Body of pancreas (tissue), 4 donors: Measurements from ENCODE around the gene MAPK11. TPM values are rescaled to one million over a fixed set of nuclear protein-coding genes. Genes with fewer than 3 reads are reported as not detected.

ENCODE experiments used
- ATAC-seq: fragments of 150-250 bp; one replicate; pipeline ENCODE4 v1.9.1; 2016
- DNase-seq, 4 donors: peaks; one replicate each; pipeline ENCODE4 v3.0.0-alpha.2; 2019
- H3K27ac ChIP-seq, 4 donors: fragments of 200-600 bp; sonication (generic); 1 replicate in 3 of 4; 2 replicates in 1 of 4; pipeline versions ENCODE4 v1.5.1 to v1.6.1; 2016 to 2019; ENCODE audit warnings: mild to moderate bottlenecking in 1 of 4, mixed read lengths in 1 of 4, moderate library complexity in 1 of 4
- H3K27me3 ChIP-seq, 2 donors: fragments of 200-600 bp; sonication (generic); one replicate each; pipeline ENCODE4 v1.6.0; 2016; ENCODE audit warnings: mild to moderate bottlenecking in 1 of 2
- H3K36me3 ChIP-seq, 2 donors: fragments of 200-600 bp; sonication (generic); replicated peaks in 1 of 2; 2 replicates each; pipeline ENCODE4 v1.5.1; 2016; ENCODE audit warnings: low read depth in 2 of 2; ENCODE audit not compliant: insufficient read depth in 1 of 2
- H3K4me1 ChIP-seq: fragments of 200-600 bp; sonication (generic); one replicate; pipeline ENCODE4 v1.6.0; 2016
- H3K4me3 ChIP-seq, 2 donors: fragments of 200-600 bp; sonication (generic); 1 replicate in 1 of 2; 2 replicates in 1 of 2; pipeline ENCODE4 v1.5.1; 2016 to 2019
- H3K9me3 ChIP-seq, 3 donors: fragments of 200-600 bp; sonication (generic); 1 replicate in 2 of 3; 2 replicates in 1 of 3; pipeline ENCODE4 v1.5.1; 2016
- CTCF ChIP-seq, 7 experiments: fragments of 450-650 bp in 4 of 7; fragments of 200-600 bp in 3 of 7; sonication (generic) in 3 of 7; IDR thresholded peaks; one replicate each; pipeline ENCODE4 v1.5.1; 2016 to 2019; ENCODE audit warnings: antibody characterized with exemption in 7 of 7
- POLR2A ChIP-seq, 3 donors: fragments of 450-650 bp; IDR thresholded peaks; one replicate each; pipeline ENCODE4 v1.6.1; 2016; ENCODE audit warnings: antibody characterized with exemption in 3 of 3, mild to moderate bottlenecking in 2 of 3
- WGBS, 2 donors: methylation state at CpG; one replicate each; pipeline ENCODE4 v1.1.5; 2017; 5-methylcytosine and 5-hydroxymethylcytosine counted together
- intact Hi-C: fragments of 100-400 bp; cut with DNase I; formaldehyde crosslinking; loops from one replicate; pipeline ENCODE4 v1.15.1; 2023
- total RNA-seq, 2 donors: library from RNA; depleted of rRNA; stranded (reverse); fragments of >200 nt; gene quantifications; one replicate each; pipeline ENCODE4 v1.1.0, GENCODE V29; 2016

Gene MAPK11
- total RNA-seq, 2 donors from 2014 or later = 3.0 to 3.6 TPM

- Histone ChIP-seq H3K9me3 (no peaks in the 10 kb centered on the region), H3K4me3 (no peak overlapping the region), H3K27me3 (peaks cover 0 to 4% of the 10 kb centered on the region in 2 donors), H3K36me3 (no peaks in the 10 kb centered on the region), H3K4me1 (peaks cover 16% of the 10 kb centered on the region), H3K27ac (no peak overlapping the region)
- intact Hi-C loops = no loop called here
- DNase-seq = no peak
- WGBS, 2 donors = 26 to 38% methylated on average over 4 to 11 of the region's 11 CpGs
- TF ChIP-seq POLR2A (IDR thresholded peaks at IDR 0.05) (no peak), CTCF (IDR thresholded peaks at IDR 0.05) (no peak)
- no peak for ATAC-seq
These were observed 9.8 kb downstream of the MAPK11 start for GRCh38 chr22:50260434-50260800.

- TF ChIP-seq CTCF (IDR thresholded peaks at IDR 0.05) = no peak
- no peak for TF ChIP-seq POLR2A (IDR thresholded peaks at IDR 0.05)
- ATAC-seq (no peak), DNase-seq (no peak)
- 83 to 89% methylated on average over 15 of the region's 15 CpGs for WGBS, 2 donors
- H3K4me1 ChIP-seq = peaks cover 16% of the 10 kb centered on the region
- no peak overlapping the region for H3K27ac ChIP-seq
- H3K9me3 ChIP-seq = no peaks in the 10 kb centered on the region
- intact Hi-C loops = no loop called here
- H3K4me3 ChIP-seq = no peak overlapping the region
- H3K27me3 ChIP-seq = peaks cover 0 to 4% of the 10 kb centered on the region in 2 donors
- no peaks in the 10 kb centered on the region for H3K36me3 ChIP-seq
These were observed 10.9 kb downstream of the MAPK11 start for GRCh38 chr22:50259302-50259701.

- H3K9me3 ChIP-seq = no peaks in the 10 kb centered on the region
- TF ChIP-seq CTCF (IDR thresholded peaks at IDR 0.05) (no peak), POLR2A (IDR thresholded peaks at IDR 0.05) (no peak)
- peaks cover 0 to 4% of the 10 kb centered on the region in 2 donors for H3K27me3 ChIP-seq
- DNase-seq (peak in 1 of 4 donors; percentile 49), ATAC-seq (no peak)
- H3K4me3 ChIP-seq = no peak overlapping the region
- 55 to 57% methylated on average over 20 to 24 of the region's 24 CpGs for WGBS, 2 donors
- H3K4me1 ChIP-seq = peaks cover 16% of the 10 kb centered on the region
- no peaks in the 10 kb centered on the region for H3K36me3 ChIP-seq
- intact Hi-C loops = no loop called here
- no peak overlapping the region for H3K27ac ChIP-seq
These were observed 11.6 kb downstream of the MAPK11 start for GRCh38 chr22:50258361-50259292.

- intact Hi-C loops = no loop called here
- Histone ChIP-seq H3K27ac (no peak overlapping the region), H3K36me3 (no peaks in the 10 kb centered on the region), H3K4me1 (peaks cover 16% of the 10 kb centered on the region), H3K9me3 (no peaks in the 10 kb centered on the region), H3K4me3 (no peak overlapping the region), H3K27me3 (peaks cover 0 to 4% of the 10 kb centered on the region in 2 donors)
- DNase-seq (peak in 2 of 4 donors; percentile 59 to 70), ATAC-seq (no peak)
- no peak for TF ChIP-seq POLR2A (IDR thresholded peaks at IDR 0.05)
- no peak for TF ChIP-seq CTCF (IDR thresholded peaks at IDR 0.05)
- 39 to 47% methylated on average over 9 to 25 of the region's 31 CpGs for WGBS, 2 donors
These were observed 12.5 kb downstream of the MAPK11 start for GRCh38 chr22:50257451-50258360.
